GM13977 (cell line): ENCODE measurements around the gene KIF1A.

ENCODE experiments used
- DNase-seq: peaks from one replicate; pipeline ENCODE4 v3.0.0; 2012; ENCODE audit warnings: low spot score
- in situ Hi-C: fragments of 300-500 bp; cut with MboI; formaldehyde crosslinking; loops from one replicate; pipeline ENCODE4 v1.12.0; 2022; ENCODE audit warnings: low sequenced_read_pairs, low pct_unique_long_range_greater_than_20kb, mixed read lengths, inconsistent platforms; ENCODE audit not compliant: unreplicated experiment
- TF ChIP-seq, protein P1 (sequence below): IDR thresholded peaks from 2 replicates; pipeline ENCODE4 v1.5.1; 2012; ENCODE audit warnings: mild to moderate bottlenecking, control low read depth; ENCODE audit not compliant: insufficient read depth; ENCODE audit errors: extremely low read depth, missing control alignments

Gene KIF1A

DNA sequence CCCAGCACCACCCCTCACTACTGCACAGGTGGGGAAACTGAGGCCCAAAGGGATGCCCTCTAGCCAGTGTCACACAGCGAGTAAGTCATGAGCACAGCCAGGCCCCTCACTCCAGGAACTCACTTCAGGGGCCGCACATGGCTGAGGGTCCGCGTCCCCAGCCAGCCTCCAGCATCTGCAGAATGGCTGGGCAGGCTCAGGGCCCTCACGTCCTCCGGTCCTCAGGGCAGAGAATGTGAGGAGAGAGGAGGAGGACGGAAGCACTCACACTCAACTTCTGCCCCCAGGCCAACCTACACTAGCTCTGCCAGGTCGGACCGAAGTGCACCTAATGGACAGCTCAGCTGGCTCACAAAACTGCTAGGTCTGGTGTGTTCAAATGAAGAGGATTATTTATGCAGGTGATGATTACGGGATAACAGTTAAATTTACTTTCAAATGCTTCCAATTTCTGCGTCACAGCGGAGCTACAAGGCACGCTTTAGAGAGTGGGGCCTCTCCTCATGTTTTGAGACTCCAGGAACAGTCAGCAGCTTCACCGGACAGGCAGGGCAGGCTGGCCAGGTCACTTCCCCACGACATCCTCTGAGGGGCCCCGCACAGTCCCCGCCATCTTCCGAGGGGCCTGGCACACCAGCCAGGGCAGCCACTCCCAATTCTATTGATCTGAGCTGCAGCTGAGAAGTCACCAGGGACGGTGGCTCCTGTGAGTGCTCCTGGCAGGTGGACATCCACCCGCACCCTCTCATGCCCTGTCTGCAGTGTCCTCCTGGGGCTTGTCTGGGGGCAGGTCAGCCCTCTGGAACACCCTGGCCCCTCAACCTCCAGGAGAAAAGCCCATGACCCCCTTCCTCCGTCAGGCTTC is 26.5 kb downstream of the KIF1A start:
- TF ChIP-seq, protein P1, sequence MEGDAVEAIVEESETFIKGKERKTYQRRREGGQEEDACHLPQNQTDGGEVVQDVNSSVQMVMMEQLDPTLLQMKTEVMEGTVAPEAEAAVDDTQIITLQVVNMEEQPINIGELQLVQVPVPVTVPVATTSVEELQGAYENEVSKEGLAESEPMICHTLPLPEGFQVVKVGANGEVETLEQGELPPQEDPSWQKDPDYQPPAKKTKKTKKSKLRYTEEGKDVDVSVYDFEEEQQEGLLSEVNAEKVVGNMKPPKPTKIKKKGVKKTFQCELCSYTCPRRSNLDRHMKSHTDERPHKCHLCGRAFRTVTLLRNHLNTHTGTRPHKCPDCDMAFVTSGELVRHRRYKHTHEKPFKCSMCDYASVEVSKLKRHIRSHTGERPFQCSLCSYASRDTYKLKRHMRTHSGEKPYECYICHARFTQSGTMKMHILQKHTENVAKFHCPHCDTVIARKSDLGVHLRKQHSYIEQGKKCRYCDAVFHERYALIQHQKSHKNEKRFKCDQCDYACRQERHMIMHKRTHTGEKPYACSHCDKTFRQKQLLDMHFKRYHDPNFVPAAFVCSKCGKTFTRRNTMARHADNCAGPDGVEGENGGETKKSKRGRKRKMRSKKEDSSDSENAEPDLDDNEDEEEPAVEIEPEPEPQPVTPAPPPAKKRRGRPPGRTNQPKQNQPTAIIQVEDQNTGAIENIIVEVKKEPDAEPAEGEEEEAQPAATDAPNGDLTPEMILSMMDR, result no peak
- DNase-seq, result no peak
- in situ Hi-C loops, result no loop called here

DNA sequence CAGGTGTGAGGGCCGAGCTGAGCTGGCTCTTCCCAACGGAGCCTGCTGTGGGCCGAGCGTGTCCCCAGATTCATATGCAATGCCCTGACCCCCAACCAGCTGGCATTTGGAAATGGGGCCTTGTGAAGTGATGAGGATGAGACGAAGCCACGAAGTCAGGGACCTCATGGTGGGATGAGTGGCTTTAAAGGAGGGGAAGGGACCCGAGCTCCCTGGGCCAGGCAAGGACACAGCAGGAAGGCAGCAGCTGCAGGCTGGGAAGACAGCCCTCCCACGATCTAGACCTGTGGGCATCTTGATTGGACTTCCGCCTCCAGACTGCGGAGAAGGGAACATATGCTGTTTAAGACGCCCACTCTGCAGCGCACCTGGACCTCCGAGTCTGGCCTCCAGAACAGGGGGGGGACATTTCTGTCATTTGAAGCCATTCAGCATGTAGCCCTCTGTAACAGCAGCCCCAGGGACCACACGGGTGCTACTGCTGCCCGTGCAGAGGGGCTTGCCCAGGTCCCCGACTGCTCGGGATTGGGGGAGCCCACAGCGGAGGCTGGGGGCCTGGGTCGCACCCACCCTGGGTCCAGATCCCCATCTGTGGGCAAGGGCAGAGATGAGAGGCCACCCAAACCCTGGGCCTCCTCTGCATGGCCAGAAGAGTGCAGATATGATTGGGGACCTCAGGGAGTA is 27.2 kb downstream of the KIF1A start:
- in situ Hi-C loops, result no loop called here
- no peak for DNase-seq
- TF ChIP-seq, protein P1, result no peak

DNA sequence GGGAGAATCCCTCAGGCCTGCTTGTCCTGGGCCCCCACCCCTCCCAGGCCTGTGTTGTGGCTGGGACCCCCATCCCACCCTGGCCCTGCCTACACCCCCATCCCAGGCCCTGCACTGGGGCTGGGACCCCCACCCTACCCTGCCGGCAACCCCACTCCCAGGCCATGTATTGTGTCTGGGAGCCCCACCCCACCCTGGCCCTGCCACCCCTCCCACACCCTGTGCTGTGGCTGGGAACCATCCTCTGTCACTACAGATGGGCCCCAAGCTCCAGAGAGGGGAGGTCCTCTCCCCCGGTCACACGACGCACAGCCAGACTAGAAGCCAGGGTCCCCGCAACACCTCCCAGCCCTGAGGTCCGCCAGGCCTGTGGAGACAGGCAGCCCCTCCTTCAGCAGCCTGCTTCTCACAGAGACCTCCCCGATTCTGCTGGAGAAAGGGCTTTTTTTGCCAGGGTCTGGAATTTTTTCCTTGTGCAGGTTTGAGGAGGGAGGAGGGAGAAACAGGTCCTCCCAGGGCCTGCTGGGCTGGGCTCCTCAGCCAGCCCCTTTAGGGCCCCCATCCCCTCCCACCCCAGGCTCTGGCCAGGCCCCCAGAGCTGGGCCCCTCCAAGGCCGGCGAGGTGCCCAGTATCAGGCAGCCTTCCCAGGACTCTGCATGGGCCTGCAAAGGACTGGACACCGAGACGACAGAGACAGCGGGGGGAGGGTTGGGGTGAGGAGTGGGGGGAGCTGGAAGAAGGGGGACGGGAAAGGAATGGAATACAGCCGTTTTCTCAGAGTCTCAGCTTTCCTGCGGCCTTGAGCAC is 28.0 kb downstream of the KIF1A start:
- TF ChIP-seq, protein P1, result no peak
- in situ Hi-C loops, result no loop called here
- DNase-seq, result no peak

DNA sequence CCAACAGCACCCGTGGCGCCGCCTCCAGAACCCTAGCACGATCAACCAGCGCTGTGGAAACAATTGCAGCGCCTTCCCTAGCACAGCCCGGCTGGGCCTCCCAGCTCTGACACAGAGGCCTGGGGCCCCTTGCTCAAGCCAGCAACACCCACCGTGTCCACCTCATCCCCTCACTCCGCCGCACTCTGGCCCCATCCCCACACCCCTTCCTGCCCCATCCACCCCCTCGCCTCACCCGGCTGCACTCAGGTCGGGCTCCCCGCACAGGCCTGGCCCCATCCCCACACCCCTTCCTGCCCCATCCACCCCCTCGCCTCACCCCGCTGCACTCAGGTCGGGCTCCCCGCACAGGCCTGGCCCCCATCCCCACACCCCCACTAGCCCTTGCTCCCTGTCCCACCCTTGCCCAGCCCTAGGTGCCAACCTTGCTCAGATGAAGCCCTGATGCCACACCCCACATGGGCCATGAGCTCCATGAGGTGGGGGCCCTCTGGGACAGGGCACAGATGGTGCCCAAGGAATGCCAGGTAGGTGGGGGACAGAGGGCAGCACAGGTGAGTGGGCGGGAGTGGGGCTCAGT is 28.7 kb downstream of the KIF1A start:
- no peak for DNase-seq
- in situ Hi-C loops, result no loop called here
- TF ChIP-seq, protein P1, result no peak

DNA sequence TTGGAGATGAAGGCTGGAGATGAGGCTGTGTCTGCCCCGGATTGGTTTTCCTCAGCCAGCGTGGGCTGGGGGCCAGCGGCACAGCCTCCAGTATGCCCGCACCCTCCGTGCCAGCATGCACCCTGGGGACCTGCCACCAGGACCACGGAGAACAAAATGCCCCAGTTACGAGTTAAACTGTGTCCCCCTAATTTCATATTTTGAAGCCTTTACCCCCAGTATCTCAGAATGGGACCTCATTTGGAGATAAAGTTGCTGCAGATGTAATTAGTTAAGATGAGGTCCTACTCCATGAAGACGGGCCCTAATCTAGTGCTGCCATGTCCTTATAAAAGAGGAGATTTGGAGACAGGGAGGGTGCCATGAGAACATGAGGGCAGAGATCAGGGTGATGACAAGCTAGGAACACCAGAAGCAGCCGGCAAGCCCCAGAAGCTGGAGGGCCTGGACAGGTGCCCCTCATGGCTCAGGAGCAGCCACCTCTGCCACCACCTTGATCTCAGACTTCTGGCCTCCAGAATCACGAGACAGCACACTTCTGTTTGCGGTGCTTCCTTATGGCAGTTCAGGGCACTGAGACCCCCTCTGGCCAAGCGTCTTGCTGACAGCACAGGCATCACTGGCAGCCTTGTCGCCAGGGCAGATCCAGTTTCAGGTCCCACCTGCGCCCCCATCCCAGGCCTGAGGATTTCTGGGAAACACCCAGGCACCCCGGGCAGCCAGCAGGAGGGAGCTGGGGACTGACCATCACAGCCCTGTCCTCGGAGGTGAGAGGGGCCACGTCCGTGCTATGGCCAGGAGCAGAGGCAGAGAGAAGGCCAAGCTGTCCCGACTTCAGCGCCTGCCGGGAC is 29.4 kb downstream of the KIF1A start:
- in situ Hi-C loops, result no loop called here
- TF ChIP-seq, protein P1, result no peak

More for the DNA sequence above, 29.4 kb downstream of the KIF1A start:
- no peak for DNase-seq
